ENCODE measurements around the gene NFKBIA. TPM values are rescaled to one million over a fixed set of nuclear protein-coding genes. Genes with fewer than 3 reads are reported as not detected.
"Not testable (repeated sequence)": the region's sequence is repeated elsewhere in the genome, so short reads cannot be mapped to it uniquely, and the experiment has no call there.

Gene NFKBIA
- total RNA-seq, 3 donors from 2014 or later = 134 to 180 (median 153) TPM

DNA sequence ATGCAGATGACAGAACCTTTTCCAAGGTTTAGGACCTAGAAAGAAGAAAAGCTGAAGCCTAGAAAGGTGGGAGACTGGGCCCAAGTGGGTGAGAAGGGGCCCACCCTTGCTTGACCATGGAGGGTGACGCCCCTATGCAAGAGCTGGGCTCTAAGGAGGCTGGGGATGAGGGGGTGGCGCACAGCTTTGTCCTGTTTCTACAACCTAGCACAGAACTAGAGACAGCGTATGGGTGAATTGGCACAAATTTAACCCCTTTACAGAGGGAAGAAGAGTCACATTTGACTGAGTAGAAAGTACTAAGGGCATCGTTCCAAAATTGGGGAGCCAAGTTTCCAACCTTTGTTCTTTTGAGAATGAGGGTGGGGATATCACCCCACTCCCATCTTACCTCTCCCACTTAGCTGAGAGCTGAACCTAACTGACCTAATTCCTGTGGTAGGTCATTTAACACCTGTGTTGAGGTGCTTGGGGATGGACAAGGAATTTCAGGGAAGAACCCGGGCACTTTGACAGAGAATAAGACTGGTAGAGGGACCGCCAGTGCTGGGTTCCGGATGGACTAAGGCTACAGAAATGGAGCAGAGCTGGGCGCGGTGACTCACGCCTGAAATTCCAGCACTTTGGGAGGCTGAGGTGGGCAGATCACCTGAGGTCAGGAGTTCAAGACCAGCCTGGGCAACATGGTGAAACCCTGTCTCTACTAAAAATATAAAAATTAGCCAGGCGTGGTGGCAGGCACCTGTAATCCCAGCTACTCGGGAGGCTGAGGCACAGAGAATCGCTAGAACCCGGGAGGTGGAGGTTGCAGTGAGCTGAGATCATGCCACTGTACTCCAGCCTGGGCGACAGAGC is 5.2 kb downstream of the NFKBIA start:
- ATAC-seq = no peak
- no peaks in the 10 kb centered on the region for H3K9me3 ChIP-seq
- H3K4me3 ChIP-seq = no peak overlapping the region
- H3K4me1 ChIP-seq (ENCODE audit: low read depth) = peaks cover 26% of the 10 kb centered on the region
- TF ChIP-seq, protein P1, sequence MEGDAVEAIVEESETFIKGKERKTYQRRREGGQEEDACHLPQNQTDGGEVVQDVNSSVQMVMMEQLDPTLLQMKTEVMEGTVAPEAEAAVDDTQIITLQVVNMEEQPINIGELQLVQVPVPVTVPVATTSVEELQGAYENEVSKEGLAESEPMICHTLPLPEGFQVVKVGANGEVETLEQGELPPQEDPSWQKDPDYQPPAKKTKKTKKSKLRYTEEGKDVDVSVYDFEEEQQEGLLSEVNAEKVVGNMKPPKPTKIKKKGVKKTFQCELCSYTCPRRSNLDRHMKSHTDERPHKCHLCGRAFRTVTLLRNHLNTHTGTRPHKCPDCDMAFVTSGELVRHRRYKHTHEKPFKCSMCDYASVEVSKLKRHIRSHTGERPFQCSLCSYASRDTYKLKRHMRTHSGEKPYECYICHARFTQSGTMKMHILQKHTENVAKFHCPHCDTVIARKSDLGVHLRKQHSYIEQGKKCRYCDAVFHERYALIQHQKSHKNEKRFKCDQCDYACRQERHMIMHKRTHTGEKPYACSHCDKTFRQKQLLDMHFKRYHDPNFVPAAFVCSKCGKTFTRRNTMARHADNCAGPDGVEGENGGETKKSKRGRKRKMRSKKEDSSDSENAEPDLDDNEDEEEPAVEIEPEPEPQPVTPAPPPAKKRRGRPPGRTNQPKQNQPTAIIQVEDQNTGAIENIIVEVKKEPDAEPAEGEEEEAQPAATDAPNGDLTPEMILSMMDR (IDR thresholded peaks at IDR 0.05) = no peak
- no peak for DNase-seq
- peaks cover 6% of the 10 kb centered on the region for H3K36me3 ChIP-seq (ENCODE audit: low read depth)
- intact Hi-C loops (cut with DNase I, micrococcal nuclease) = no loop called here

DNA sequence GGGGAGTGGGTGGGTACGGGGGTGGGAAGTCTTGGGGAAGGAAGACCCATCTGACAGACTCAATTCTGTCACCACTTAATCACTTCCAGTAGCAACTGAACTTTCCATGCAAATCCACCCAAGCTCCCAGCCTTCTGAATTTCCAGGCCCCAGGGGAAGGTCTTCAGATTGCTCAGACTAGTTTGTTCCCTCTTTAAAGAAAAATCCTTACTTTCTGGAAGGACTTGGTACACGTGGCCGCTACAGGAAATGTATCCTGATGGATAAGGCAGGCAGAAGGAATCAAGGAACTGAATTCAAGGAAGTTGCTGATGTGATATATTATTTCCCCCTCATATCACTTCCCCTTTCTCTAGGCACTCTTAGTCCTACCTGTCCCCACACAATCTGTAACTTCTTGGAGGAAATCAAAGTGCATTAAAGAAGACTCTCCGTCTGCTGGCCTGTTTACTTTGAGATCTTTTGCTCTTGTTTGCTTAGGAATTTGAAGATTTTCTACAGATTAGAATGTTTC is 6.4 kb downstream of the NFKBIA start:
- TF ChIP-seq, protein P1 (IDR thresholded peaks at IDR 0.05) = no peak
- peak; percentile 55 for ATAC-seq
- H3K9me3 ChIP-seq = no peaks in the 10 kb centered on the region
- H3K4me1 ChIP-seq (ENCODE audit: low read depth) = peaks cover 26% of the 10 kb centered on the region
- DNase-seq = no peak
- intact Hi-C loops (cut with DNase I, micrococcal nuclease) = no loop called here
- no peak overlapping the region for H3K4me3 ChIP-seq
- H3K36me3 ChIP-seq (ENCODE audit: low read depth) = peaks cover 6% of the 10 kb centered on the region

- H3K4me3 ChIP-seq; H3K36me3 ChIP-seq (ENCODE audit: low read depth); H3K9me3 ChIP-seq; DNase-seq; intact Hi-C loops (cut with DNase I, micrococcal nuclease); ATAC-seq: not testable (repeated sequence)
- peaks cover 15% of the 10 kb centered on the region for H3K4me1 ChIP-seq (ENCODE audit: low read depth)
Measured at GRCh38 chr14:35396610-35397009, 7.9 kb downstream of the NFKBIA start.

GRCh38 chr14:35395283-35395682 is 9.3 kb downstream of the NFKBIA start:
- Histone ChIP-seq H3K36me3 (ENCODE audit: low read depth) (no peaks in the 10 kb centered on the region), H3K9me3 (no peaks in the 10 kb centered on the region), H3K4me3 (no peak overlapping the region), H3K4me1 (ENCODE audit: low read depth) (peaks cover 5% of the 10 kb centered on the region)
- intact Hi-C loops (cut with DNase I, micrococcal nuclease) = no loop called here
- DNase-seq = no peak
- TF ChIP-seq, protein P1 (IDR thresholded peaks at IDR 0.05) = no peak
- ATAC-seq = no peak

DNA sequence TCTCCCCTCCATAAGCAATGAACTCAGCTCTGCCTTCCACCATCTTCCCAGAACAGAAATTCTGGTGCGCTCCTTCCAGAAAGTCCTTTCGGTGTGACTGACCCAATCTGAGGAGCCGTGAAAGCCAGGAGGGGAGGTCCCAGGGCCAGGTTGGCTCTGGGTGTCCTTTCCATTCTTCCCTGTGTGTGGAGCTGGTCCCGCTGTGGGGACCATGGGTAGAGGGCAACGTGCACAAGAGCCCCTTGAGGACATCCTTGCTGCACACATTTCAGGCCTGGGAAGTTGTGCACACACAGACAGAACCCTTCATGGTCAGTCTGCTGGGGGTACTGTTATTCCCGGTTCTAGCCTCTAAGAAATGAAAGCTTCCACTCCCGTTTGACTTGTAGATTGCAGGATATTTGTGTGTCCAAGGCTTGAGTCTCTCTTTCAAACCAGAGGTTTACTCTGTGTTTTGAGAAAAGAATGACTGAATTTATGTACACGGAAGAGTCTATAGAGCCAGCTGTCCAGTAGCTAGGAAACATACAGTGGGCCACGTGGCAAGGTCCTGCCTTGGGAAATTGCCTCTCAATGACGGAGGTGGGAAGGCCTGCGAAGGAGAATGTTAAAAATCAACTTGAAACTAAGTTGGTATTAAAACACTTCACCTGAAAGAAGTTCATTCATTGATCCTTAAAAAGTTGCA is 10.1 kb downstream of the NFKBIA start:
- TF ChIP-seq, protein P1 (IDR thresholded peaks at IDR 0.05) = no peak

GRCh38 chr14:35393826-35394225 is 10.7 kb downstream of the NFKBIA start:
- Histone ChIP-seq H3K4me1 (ENCODE audit: low read depth) (peaks cover 5% of the 10 kb centered on the region), H3K36me3 (ENCODE audit: low read depth) (no peaks in the 10 kb centered on the region), H3K4me3 (no peak overlapping the region), H3K9me3 (no peaks in the 10 kb centered on the region)
- no peak for ATAC-seq
- TF ChIP-seq, protein P1 (IDR thresholded peaks at IDR 0.05) = no peak
- no peak for DNase-seq
- intact Hi-C loops (cut with DNase I, micrococcal nuclease) = no loop called here

More for the DNA sequence above, 10.1 kb downstream of the NFKBIA start:
- H3K4me3 ChIP-seq = no peak overlapping the region
- H3K4me1 ChIP-seq (ENCODE audit: low read depth) = peaks cover 5% of the 10 kb centered on the region
- H3K9me3 ChIP-seq = no peaks in the 10 kb centered on the region
- intact Hi-C loops (cut with DNase I, micrococcal nuclease) = no loop called here
- ATAC-seq (no peak), DNase-seq (no peak)
- H3K36me3 ChIP-seq (ENCODE audit: low read depth) = no peaks in the 10 kb centered on the region
